ENCODE measurements around the gene MAB21L3. TPM values are rescaled to one million over a fixed set of nuclear protein-coding genes. Genes with fewer than 3 reads are reported as not detected.

The MAB21L3 gene
- total RNA-seq, 4 donors from 2014 or later = under 0.01 to 0.17 (median 0.11) TPM; not detected in 1

DNA sequence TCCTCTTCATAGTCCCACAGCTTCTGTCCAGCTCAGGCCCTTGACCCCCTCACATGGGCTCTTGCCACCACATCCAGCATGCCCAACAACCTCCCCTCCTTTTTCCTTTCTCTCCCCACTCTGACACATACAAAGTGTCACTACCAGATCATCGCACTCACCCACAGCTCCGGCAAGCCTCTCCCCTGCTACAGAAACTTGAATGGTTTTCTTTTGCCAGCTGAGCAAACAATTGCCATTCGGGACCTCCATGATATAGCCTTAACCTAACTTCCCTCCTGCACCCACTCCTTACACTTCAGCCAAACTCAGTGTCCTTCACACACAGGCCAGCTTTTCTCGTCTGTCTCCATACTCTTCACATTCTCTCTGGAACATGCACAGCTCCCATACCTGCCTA is 43.3 kb downstream of the MAB21L3 start:
- no peaks in the 10 kb centered on the region for H3K9me3 ChIP-seq
- H3K36me3 ChIP-seq = no peaks in the 10 kb centered on the region
- intact Hi-C loops (cut with DNase I) = no loop called here
- TF ChIP-seq EP300 (IDR thresholded peaks at IDR 0.05) (no peak), POLR2AphosphoS5 (IDR thresholded peaks at IDR 0.05) (no peak), POLR2A (IDR thresholded peaks at IDR 0.05; ENCODE audit: low read depth) (no peak)
- TF ChIP-seq, protein P1, sequence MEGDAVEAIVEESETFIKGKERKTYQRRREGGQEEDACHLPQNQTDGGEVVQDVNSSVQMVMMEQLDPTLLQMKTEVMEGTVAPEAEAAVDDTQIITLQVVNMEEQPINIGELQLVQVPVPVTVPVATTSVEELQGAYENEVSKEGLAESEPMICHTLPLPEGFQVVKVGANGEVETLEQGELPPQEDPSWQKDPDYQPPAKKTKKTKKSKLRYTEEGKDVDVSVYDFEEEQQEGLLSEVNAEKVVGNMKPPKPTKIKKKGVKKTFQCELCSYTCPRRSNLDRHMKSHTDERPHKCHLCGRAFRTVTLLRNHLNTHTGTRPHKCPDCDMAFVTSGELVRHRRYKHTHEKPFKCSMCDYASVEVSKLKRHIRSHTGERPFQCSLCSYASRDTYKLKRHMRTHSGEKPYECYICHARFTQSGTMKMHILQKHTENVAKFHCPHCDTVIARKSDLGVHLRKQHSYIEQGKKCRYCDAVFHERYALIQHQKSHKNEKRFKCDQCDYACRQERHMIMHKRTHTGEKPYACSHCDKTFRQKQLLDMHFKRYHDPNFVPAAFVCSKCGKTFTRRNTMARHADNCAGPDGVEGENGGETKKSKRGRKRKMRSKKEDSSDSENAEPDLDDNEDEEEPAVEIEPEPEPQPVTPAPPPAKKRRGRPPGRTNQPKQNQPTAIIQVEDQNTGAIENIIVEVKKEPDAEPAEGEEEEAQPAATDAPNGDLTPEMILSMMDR (IDR thresholded peaks at IDR 0.05) = no peak
- no peak overlapping the region for H3K27ac ChIP-seq (replicated peaks in 1 of 4)
- peak; percentile 62 for DNase-seq (ENCODE audit: extremely low spot score)
- peaks cover 14 to 22% (median 19%) of the 10 kb centered on the region in 4 donors for H3K4me1 ChIP-seq
- whole genome bisulfite sequencing = 82% methylated on average over 4 of the region's 4 CpGs
- no peaks in the 10 kb centered on the region for H3K27me3 ChIP-seq
- no peak overlapping the region for H3K4me3 ChIP-seq

DNA sequence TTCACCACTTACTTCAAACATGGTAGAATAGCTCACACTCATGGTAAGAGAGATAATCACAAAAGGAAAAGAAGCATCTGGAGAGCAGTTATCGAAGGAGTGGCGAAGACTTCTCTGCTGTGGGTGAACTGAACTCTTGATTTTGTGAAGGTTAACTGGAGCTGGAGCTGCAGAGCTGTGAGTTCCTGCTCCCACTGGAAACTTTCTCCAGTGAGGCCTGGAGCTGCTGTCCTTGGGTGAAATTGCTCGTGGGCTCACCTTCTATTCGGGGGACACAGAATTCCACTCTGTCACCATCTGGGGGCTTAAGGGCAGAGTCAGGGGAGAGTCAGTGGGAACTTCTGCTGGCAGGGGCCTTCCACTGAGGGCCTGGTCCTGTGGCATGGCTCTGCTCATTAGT is 45.9 kb downstream of the MAB21L3 start:
- Histone ChIP-seq H3K27ac (replicated peaks in 1 of 4) (no peak overlapping the region), H3K36me3 (no peaks in the 10 kb centered on the region), H3K27me3 (no peaks in the 10 kb centered on the region), H3K9me3 (no peaks in the 10 kb centered on the region), H3K4me1 (peaks cover 0 to 4% (median 3%) of the 10 kb centered on the region in 4 donors), H3K4me3 (no peak overlapping the region)
- TF ChIP-seq, protein P1 (IDR thresholded peaks at IDR 0.05) = no peak
- TF ChIP-seq EP300 (IDR thresholded peaks at IDR 0.05) (no peak), POLR2A (IDR thresholded peaks at IDR 0.05; ENCODE audit: low read depth) (no peak), POLR2AphosphoS5 (IDR thresholded peaks at IDR 0.05) (no peak)
- intact Hi-C loops (cut with DNase I) = no loop called here
- 82% methylated on average over 4 of the region's 4 CpGs for WGBS
- peak; percentile 74 for DNase-seq (ENCODE audit: extremely low spot score)

DNA sequence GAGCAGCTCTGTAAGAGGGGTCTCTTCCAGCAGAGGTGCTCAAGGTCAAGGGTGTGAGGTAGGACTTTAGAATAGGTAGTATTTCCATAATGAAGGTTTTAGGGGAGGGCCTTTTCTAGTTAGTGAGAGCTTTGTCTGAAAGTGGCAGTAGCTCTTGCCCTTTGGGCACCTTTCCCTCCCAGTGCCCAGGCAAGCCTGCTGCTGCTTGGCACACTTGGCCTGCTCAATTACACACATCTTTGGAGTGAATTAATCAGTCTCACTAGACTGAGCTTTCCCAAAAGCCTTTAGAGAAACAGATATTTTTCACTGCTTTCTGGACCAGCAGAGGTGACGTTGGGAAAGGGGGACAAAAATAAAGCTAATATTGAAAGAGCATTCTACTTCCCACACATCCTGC is 48.0 kb downstream of the MAB21L3 start:
- no peaks in the 10 kb centered on the region for H3K9me3 ChIP-seq
- H3K27ac ChIP-seq (replicated peaks in 1 of 4) = no peak overlapping the region
- peak; percentile 45 for DNase-seq (ENCODE audit: extremely low spot score)
- intact Hi-C loops (cut with DNase I) = no loop called here
- H3K4me1 ChIP-seq = peaks cover 3 to 4% (median 3%) of the 10 kb centered on the region in 4 donors
- H3K4me3 ChIP-seq = no peak overlapping the region
- WGBS = 88% methylated on average over 1 of the region's 1 CpG
- no peaks in the 10 kb centered on the region for H3K36me3 ChIP-seq
- TF ChIP-seq POLR2A (IDR thresholded peaks at IDR 0.05; ENCODE audit: low read depth) = no peak
- TF ChIP-seq EP300 (IDR thresholded peaks at IDR 0.05) = no peak
- TF ChIP-seq, protein P1 (IDR thresholded peaks at IDR 0.05) = no peak
- no peak for TF ChIP-seq POLR2AphosphoS5 (IDR thresholded peaks at IDR 0.05)
- no peaks in the 10 kb centered on the region for H3K27me3 ChIP-seq

DNA sequence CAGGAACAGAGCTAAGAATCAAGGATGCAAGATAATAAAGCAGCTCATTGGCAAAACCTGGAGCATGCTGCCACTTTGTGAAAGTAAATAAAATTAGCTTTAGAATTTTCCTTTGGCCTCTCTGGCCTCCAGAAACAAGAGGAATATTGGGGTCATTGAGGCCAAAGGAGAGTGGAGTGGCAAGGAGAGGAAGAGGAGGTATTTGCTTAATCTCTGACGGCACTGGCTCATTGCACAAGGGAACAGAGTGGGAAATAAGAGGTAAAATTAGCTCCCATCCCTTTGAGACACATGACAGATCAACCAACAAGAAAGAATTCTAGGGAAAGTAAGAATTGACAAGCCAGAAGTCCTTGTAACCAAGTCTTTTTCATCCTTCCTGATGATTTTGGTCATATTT is 48.4 kb downstream of the MAB21L3 start:
- TF ChIP-seq, protein P1 (IDR thresholded peaks at IDR 0.05) = no peak
- TF ChIP-seq POLR2AphosphoS5 (IDR thresholded peaks at IDR 0.05) (no peak), POLR2A (IDR thresholded peaks at IDR 0.05; ENCODE audit: low read depth) (no peak), EP300 (IDR thresholded peaks at IDR 0.05) (no peak)
- Histone ChIP-seq H3K27ac (replicated peaks in 1 of 4) (no peak overlapping the region), H3K27me3 (no peaks in the 10 kb centered on the region), H3K9me3 (no peaks in the 10 kb centered on the region), H3K4me1 (peaks cover 5 to 9% (median 7%) of the 10 kb centered on the region in 4 donors), H3K4me3 (no peak overlapping the region), H3K36me3 (no peaks in the 10 kb centered on the region)
- DNase-seq (ENCODE audit: extremely low spot score) = no peak
- whole genome bisulfite sequencing = 90% methylated on average over 1 of the region's 1 CpG
- intact Hi-C loops (cut with DNase I) = loop anchor here (10.0 kb wide), 1 partner anchor 215 kb away; the partner anchor contains the start of gene ATP1A1

DNA sequence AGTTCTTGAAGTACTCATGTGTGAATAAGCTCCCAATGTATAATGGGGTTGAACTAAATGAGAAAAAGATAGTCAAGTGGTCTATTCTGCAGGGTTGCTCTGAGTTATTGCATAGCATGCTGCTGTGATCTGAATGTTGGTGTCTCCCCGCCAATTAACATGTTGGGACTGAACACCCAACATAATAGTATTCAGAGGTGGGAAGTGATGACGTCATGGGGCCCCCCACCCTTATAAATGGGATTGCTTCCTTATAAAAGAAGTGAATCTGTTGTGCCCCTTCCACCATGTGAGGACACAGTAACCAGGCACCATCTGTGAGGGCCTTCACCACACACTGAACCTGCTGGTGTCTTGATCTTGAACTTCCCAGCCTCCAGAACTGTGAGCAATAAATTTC is 50.2 kb downstream of the MAB21L3 start:
- Histone ChIP-seq H3K4me3 (no peak overlapping the region), H3K9me3 (no peaks in the 10 kb centered on the region), H3K4me1 (peaks cover 14 to 24% (median 22%) of the 10 kb centered on the region in 4 donors), H3K36me3 (no peaks in the 10 kb centered on the region), H3K27ac (replicated peaks in 1 of 4) (no peak overlapping the region), H3K27me3 (no peaks in the 10 kb centered on the region)
- intact Hi-C loops (cut with DNase I) = loop anchor here (10.0 kb wide), 1 partner anchor 213 kb away; the partner anchor contains the start of gene ATP1A1
- WGBS = 69% methylated on average over 2 of the region's 2 CpGs
- peak; percentile 79 for DNase-seq (ENCODE audit: extremely low spot score)
- no peak for TF ChIP-seq POLR2AphosphoS5 (IDR thresholded peaks at IDR 0.05)
- TF ChIP-seq EP300 (IDR thresholded peaks at IDR 0.05) = no peak
- no peak for TF ChIP-seq POLR2A (IDR thresholded peaks at IDR 0.05; ENCODE audit: low read depth)
- TF ChIP-seq, protein P1 (IDR thresholded peaks at IDR 0.05) = no peak

All from esophagus muscularis mucosa (tissue), 4 donors.